Activated naive CD8-positive, alpha-beta T cell (primary cell): ENCODE data around the gene STAC.

Experiments
- H3K27ac Mint-ChIP-seq: one replicate; pipeline ENCODE4 v1.8.0; 2021; ENCODE audit warnings: mixed read lengths
- H3K27me3 Mint-ChIP-seq: one replicate; pipeline ENCODE4 v1.8.0; 2021; ENCODE audit warnings: mixed read lengths
- H3K36me3 Mint-ChIP-seq: one replicate; pipeline ENCODE4 v1.8.0; 2021; ENCODE audit warnings: mixed read lengths
- H3K4me1 Mint-ChIP-seq: one replicate; pipeline ENCODE4 v1.8.0; 2021; ENCODE audit warnings: low read depth, mixed read lengths
- H3K4me3 Mint-ChIP-seq: one replicate; pipeline ENCODE4 v1.8.0; 2021; ENCODE audit warnings: mild to moderate bottlenecking, mixed read lengths
- H3K9me3 Mint-ChIP-seq: one replicate; pipeline ENCODE4 v1.8.0; 2021; ENCODE audit warnings: low read depth, mixed read lengths

Gene STAC

DNA sequence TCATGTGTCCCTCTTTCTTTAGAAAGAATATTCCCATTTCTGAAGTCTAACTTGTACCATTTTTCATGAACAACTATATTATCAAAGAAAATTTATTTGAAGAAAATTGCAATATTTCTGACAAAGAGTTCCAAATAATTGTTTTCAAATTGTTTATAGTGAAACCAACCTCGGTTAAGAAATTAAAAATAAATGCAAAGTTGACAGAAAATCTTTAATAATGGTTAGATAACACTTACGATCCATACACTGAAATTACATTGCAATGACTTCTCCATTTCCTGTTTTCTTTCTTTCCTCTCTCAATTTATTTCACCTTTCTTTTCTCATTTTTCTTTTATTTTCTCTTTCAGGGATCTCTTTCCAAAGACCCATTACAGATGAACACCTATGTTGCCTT lies 125.1 kb downstream of the STAC start:
- Mint-ChIP-seq H3K9me3 (no peaks in the 10 kb centered on the region), H3K27ac (no peak overlapping the region), H3K27me3 (peaks cover 2% of the 10 kb centered on the region), H3K4me1 (no peaks in the 10 kb centered on the region), H3K4me3 (no peak overlapping the region), H3K36me3 (no peaks in the 10 kb centered on the region)

DNA sequence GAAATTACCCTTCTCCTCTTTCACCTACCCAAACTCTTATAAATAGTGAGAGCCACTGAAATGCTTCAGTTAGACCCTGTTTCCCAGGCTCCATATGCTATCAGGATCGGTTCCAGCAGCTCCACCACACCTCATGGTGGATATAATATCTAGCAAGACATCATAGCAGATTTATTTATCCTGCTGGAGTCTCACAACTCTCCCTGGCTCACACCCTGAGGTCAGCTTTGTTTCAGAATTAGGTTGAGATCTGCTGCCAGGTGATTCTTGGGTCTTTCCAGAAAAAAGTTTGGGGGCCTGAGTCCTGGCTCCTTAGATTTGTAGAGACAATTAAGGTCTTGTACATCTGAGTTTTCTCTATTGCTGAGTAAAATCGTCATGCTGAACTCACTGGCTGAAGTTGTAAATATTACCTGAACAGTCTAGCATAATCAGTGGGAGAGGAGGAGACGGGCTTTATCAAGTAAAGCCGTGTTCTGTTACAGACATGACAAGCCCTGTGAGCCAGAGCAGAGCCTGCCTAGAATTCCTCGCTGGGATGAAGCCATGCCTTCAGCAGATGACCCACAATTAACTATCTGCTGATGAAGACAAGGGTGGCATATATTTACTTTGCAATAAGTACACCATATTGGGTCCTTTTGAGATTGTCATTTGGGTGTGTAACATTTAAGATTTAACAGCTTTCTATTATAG lies 131.6 kb downstream of the STAC start:
- H3K4me3 Mint-ChIP-seq: no peak overlapping the region
- peaks cover 2% of the 10 kb centered on the region for H3K27me3 Mint-ChIP-seq
- H3K9me3 Mint-ChIP-seq: no peaks in the 10 kb centered on the region
- H3K4me1 Mint-ChIP-seq: no peaks in the 10 kb centered on the region
- H3K36me3 Mint-ChIP-seq: no peaks in the 10 kb centered on the region
- no peak overlapping the region for H3K27ac Mint-ChIP-seq

DNA sequence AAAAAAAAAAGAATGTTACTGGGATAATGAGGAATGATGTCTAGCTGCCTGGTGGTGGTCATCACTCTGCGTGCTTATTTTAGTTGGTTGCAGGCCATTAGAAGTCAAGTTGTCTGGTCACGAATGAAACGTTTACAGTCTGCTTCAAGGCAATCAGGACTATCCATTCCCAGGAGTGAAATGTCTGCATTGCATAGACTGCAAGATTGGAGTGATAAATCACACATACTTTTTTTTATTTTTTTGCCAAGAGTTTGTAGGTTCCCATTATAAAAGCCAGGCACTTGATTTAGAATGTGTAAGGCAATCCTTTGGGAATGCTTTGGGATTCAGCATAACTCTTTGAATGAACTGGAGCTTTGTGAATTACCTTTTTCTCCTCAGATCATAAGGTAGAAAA lies 132.3 kb downstream of the STAC start:
- Mint-ChIP-seq H3K4me1 (no peaks in the 10 kb centered on the region), H3K9me3 (no peaks in the 10 kb centered on the region), H3K36me3 (no peaks in the 10 kb centered on the region), H3K27ac (no peak overlapping the region), H3K27me3 (peaks cover under 1% of the 10 kb centered on the region), H3K4me3 (no peak overlapping the region)

DNA sequence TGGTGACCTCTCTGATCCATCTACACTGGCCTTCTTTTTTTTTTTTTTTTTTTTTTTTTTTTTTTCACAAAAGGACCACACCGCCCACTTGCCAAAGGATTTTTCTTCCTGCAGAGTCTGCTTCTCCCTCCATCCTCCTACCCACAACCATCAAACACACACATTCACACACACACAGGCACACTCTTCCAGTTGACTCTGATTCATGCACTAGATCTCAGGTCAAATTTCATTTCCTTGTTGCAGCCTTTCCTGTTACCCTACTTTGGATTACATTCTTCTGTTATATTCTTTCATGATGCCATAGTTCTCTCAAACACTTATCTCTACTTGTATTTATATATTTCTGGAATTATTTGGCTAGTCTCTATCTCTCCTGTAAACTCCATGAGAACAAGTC lies 133.9 kb downstream of the STAC start:
- Mint-ChIP-seq H3K36me3 (no peaks in the 10 kb centered on the region), H3K4me1 (no peaks in the 10 kb centered on the region), H3K9me3 (no peaks in the 10 kb centered on the region), H3K4me3 (no peak overlapping the region), H3K27ac (no peak overlapping the region), H3K27me3 (no peaks in the 10 kb centered on the region)

DNA sequence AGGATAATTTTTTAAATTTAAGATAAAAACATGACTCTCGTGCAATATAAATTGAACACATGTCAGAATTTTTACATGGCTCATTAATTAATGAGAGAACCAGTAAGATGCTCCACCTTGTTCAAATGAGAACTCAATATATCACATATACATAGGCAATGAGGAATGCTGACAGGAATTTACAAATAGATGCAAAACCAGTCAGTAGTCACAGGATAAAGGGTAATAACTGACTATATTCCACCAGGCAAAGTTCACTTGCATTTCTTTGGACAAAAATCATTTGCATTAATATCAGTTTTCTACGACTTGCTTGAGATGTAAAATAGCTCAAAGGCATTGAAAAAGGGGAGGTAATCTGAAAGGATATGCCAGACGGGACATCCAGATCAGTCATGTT lies 139.4 kb downstream of the STAC start:
- H3K36me3 Mint-ChIP-seq: no peaks in the 10 kb centered on the region
- H3K9me3 Mint-ChIP-seq: no peaks in the 10 kb centered on the region
- H3K4me1 Mint-ChIP-seq: no peaks in the 10 kb centered on the region
- H3K27me3 Mint-ChIP-seq: no peaks in the 10 kb centered on the region
- no peak overlapping the region for H3K27ac Mint-ChIP-seq
- no peak overlapping the region for H3K4me3 Mint-ChIP-seq

DNA sequence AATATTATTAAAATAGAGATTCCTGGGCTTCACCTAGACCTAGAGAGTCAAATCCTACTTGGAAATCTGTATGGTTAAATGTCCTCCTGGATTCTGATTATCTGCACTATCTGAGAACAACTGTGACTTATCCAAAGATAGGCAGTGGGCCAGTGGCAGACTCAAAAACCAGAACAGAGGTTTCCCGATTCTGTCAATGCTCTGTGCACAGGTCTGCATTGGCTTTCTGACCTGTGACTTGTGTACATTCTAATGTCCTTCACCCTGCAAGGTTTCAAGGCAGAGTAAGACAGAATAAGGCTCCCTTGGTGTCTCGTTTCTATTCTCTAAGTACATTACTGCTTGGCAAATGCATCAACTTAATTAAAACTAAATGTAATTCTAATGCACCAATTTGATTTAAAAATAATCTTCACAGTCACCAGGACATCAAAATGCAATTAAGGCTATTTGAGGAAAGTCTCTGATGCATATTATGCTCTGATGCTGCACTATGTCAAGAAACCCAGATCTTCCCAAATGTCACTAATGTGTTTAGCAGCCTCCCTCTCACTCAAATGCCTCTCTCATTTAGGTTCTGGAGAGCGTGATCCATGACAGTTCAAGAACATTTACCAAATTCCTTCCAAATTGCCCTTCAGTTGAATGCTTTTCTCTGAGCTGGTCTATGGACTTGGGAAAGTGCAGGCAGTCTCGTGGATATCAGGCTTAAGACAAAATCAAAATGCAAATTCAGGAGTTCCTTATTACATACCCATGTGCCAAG lies 140.1 kb downstream of the STAC start:
- no peaks in the 10 kb centered on the region for H3K27me3 Mint-ChIP-seq

DNA sequence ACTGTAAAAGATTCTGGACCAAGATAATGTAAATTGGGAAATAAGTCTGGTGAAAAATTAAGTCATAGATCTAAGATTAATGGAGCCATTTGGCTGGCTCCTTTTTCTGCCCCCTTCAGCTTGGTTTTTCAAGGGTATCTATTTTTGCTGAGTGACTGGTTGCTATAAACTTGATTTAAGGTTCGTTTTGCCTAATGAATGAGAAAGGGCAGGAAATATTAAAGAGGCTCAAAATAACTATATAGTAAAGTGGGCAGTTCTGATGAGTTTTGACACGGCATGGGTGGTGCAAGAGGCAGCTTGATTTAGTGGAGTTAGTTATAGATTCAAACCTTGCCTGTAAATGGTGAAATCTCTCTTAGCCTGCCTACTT lies 140.7 kb downstream of the STAC start:
- H3K27me3 Mint-ChIP-seq: peaks cover 2% of the 10 kb centered on the region
- no peak overlapping the region for H3K27ac Mint-ChIP-seq
- H3K9me3 Mint-ChIP-seq: no peaks in the 10 kb centered on the region
- no peaks in the 10 kb centered on the region for H3K36me3 Mint-ChIP-seq
- no peaks in the 10 kb centered on the region for H3K4me1 Mint-ChIP-seq
- no peak overlapping the region for H3K4me3 Mint-ChIP-seq

More for the DNA sequence above, 140.1 kb downstream of the STAC start:
- Mint-ChIP-seq H3K4me1 (no peaks in the 10 kb centered on the region), H3K4me3 (no peak overlapping the region), H3K27ac (no peak overlapping the region), H3K9me3 (no peaks in the 10 kb centered on the region), H3K36me3 (no peaks in the 10 kb centered on the region)

DNA sequence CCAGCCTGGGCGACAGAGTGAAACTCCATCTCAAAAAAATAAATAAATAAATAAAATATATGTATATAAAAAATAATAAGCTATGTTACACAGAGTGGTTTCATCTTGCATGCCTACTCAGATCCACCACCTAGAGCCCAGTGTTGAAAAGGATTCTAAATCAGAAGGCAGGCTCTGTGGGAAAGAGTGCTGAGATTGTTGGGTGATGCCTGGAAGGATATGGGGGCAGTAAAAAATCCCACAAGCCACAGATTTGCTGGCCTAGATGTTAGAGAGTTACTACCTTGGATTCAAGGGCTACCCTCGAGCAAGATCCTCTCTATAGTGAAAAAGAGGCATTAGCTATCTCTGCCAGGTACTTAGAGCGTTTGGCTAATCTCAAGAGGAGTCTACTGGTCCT lies 144.3 kb downstream of the STAC start:
- Mint-ChIP-seq H3K27me3 (peaks cover 2% of the 10 kb centered on the region), H3K36me3 (no peaks in the 10 kb centered on the region), H3K4me1 (no peaks in the 10 kb centered on the region), H3K27ac (no peak overlapping the region), H3K4me3 (no peak overlapping the region), H3K9me3 (no peaks in the 10 kb centered on the region)

DNA sequence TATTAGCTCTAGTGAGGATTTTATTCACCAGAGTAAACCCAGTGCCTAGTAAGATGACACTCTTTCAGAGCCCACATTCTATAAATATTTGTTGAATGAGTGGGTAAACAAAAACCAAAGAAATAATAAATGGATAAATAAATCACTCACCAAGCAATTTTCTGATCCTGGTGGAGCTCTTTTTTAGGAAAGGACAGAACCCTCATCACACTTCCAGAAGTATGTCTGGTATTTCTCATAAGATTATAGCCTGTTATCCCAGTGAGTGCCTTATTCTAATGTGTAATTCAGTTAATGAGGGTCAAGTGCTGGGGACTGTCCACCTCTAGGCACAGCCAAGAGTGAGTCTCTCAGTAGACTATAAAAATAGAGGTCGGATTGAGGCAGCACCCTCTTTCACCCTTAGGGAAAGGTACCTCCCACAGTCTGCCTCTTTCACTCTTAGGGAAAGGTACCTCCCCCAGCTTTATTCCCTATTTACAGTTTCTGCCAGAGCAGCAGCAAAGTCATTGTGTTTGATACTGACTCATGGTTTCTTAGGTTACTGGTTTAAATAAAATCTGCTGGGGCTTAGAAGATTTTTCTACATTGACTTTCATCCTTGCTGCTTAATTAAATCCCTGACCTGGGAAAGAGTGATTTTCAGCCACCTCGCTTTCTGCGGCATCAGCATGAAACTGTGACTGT lies 145.0 kb downstream of the STAC start:
- Mint-ChIP-seq H3K27ac (no peak overlapping the region), H3K27me3 (peaks cover 2% of the 10 kb centered on the region), H3K4me1 (no peaks in the 10 kb centered on the region), H3K4me3 (no peak overlapping the region), H3K36me3 (no peaks in the 10 kb centered on the region), H3K9me3 (no peaks in the 10 kb centered on the region)

DNA sequence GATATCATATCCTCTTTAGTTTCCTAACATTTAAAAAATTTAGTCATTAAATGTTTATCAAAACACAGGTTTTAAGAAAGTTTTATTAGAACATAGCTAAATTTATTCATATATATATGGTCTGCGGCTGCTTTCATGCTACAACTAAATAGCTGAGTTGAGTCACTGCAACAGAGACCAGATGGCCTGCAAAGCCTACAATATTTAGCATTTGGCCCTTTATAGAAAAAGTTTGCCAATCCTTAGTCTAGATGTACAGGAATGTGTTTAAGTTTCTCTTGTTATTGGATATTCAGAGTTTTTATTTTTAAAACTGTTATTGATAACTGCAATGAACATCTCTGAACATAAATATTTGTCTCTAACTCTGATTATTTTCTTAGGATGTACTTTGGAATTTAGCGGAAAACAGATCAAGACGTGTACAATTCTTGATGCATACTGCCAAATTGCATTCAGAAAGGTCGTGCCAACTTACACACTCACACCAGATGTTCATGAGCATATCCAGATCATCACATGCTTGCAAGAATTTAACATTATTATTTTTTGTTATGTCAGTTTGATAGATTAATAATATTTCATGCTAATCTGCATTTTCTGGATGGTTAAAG lies 157.9 kb downstream of the STAC start:
- H3K27me3 Mint-ChIP-seq: no peaks in the 10 kb centered on the region
- H3K27ac Mint-ChIP-seq: no peak overlapping the region
- H3K4me3 Mint-ChIP-seq: no peak overlapping the region
- no peaks in the 10 kb centered on the region for H3K9me3 Mint-ChIP-seq
- H3K36me3 Mint-ChIP-seq: no peaks in the 10 kb centered on the region
- H3K4me1 Mint-ChIP-seq: no peaks in the 10 kb centered on the region

DNA sequence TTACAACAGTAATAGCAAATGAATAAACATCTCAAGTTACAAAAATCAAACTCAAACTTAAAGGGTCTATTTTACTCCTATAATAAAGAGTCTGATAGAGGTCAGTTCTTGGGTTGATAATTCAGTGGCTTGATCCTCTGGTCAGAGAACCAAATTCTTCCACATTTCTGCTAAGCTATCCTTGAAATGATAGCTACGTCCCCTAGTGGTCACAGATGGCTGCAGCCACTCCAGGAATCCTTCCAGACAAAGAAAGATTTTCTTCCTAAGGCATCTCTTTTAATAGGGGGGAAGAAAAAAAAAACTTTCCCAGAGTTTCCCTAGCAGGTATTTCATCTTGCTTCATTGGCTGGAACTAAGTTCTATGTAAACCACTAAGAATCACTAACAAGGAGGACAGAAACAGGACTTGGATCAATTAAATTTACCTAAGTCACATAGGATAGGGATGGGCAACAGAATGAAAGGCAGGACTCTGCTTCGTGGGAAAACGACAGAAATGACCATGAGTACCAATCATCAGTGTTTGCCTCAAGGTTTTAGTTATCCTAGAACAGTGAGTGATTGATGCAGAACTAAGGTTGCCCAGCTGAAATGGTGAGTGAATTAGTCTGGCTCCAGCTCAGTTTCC lies 160.7 kb downstream of the STAC start:
- Mint-ChIP-seq H3K27ac (no peak overlapping the region), H3K36me3 (no peaks in the 10 kb centered on the region), H3K9me3 (no peaks in the 10 kb centered on the region), H3K4me3 (no peak overlapping the region), H3K4me1 (no peaks in the 10 kb centered on the region), H3K27me3 (no peaks in the 10 kb centered on the region)

DNA sequence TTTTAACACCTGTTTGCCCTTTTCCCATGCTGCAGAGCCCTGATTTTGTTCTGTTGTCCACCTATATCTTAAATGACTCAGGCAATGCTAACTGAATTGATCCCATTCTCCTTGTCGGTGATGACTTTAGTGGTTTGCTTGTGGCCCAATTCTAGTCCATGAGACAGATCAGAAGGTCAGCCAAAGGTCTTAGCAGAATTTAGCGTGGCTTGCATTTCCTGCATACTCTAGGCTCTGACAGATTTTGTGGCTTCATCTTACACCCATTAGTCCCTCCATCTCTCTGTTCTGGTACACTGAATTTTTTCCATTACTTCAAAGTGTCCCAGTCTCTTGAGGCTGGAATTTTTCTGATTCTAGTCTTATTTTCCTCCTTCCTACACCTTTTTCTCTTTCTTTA lies 161.9 kb downstream of the STAC start:
- peaks cover 1% of the 10 kb centered on the region for H3K27me3 Mint-ChIP-seq
- no peaks in the 10 kb centered on the region for H3K36me3 Mint-ChIP-seq
- no peaks in the 10 kb centered on the region for H3K4me1 Mint-ChIP-seq
- no peak overlapping the region for H3K27ac Mint-ChIP-seq
- H3K9me3 Mint-ChIP-seq: no peaks in the 10 kb centered on the region
- no peak overlapping the region for H3K4me3 Mint-ChIP-seq

DNA sequence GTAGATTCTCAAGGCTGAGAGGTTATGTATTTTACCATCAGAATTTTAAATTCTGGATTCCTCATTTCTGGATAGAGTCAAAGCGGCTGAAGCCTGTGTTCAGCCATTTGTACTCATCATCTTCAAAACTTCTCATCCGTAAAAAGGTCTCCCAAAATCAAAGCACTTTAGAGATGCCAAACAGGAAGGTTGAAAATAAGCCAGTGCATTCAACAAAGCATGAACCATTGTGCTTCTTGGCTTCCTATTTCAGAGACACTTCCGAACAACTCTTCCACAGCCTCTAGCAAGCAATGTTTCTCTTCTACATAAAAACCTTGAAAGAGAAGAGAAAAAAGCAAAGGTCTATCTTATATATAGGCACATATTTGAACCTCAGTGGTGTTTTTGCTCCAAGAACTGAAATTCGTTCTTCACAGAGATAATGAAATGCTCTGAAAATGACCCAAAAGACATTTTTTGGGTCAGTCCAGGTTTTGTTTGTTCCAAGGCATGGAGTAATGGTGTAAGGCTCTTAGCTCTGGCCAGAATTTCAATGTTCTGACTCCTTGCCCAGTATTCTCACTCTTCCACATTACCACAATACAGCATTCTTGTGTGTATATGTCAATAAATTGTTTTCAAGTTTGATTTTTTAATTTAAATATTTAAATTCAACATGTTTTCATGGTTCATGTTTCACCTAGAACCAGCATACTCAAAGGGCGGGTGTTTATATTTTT lies 163.1 kb downstream of the STAC start:
- H3K27me3 Mint-ChIP-seq: peaks cover 1% of the 10 kb centered on the region
- no peak overlapping the region for H3K4me3 Mint-ChIP-seq
- H3K27ac Mint-ChIP-seq: no peak overlapping the region
- no peaks in the 10 kb centered on the region for H3K4me1 Mint-ChIP-seq
- H3K36me3 Mint-ChIP-seq: no peaks in the 10 kb centered on the region
- no peaks in the 10 kb centered on the region for H3K9me3 Mint-ChIP-seq

DNA sequence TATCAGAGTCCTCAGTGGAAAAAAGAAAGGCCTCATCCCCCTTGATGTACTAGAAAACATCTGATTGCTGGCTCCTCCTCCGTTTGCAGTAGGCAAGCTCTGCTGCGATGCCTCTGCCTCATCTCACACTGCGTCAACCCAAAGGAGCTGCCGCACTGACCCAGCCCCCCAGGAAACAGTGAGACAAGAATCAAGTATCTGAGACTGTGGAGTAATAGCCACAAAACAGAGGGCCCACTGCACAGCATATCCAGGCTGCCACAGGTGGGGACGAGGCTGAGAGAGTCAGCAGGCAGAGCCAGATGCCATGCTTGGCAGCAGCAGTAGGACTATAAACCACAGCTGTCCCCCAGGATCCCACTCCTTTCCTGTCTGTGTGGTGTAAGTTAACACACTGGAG lies 165.9 kb downstream of the STAC start:
- Mint-ChIP-seq H3K4me3 (no peak overlapping the region), H3K27ac (no peak overlapping the region), H3K4me1 (no peaks in the 10 kb centered on the region), H3K9me3 (no peaks in the 10 kb centered on the region), H3K36me3 (no peaks in the 10 kb centered on the region), H3K27me3 (peaks cover 1% of the 10 kb centered on the region)
